ENCODE results near the gene TACC2.

Gene TACC2

GRCh38 chr10:122176232-122177213 lies 187.6 kb downstream of the TACC2 start:
- no peak overlapping the region for H3K4me3 ChIP-seq (ENCODE audit: low read depth, low read length)
- no peak for TF ChIP-seq CTCF (IDR thresholded peaks at IDR 0.05; ENCODE audit: borderline replicate concordance, insufficient read depth, low read depth, low read length)

GRCh38 chr10:122178655-122179054 lies 189.7 kb downstream of the TACC2 start:
- H3K4me3 ChIP-seq (ENCODE audit: low read depth, low read length) = no peak overlapping the region
- TF ChIP-seq CTCF (IDR thresholded peaks at IDR 0.05; ENCODE audit: borderline replicate concordance, insufficient read depth, low read depth, low read length) = no peak

GRCh38 chr10:122181041-122181732 lies 192.2 kb downstream of the TACC2 start:
- H3K4me3 ChIP-seq (ENCODE audit: low read depth, low read length) = no peak overlapping the region

GRCh38 chr10:122181876-122182275 lies 192.9 kb downstream of the TACC2 start:
- no peak overlapping the region for H3K4me3 ChIP-seq (ENCODE audit: low read depth, low read length)
- no peak for TF ChIP-seq CTCF (IDR thresholded peaks at IDR 0.05; ENCODE audit: borderline replicate concordance, insufficient read depth, low read depth, low read length)

More at GRCh38 chr10:122181041-122181732, 192.2 kb downstream of the TACC2 start:
- no peak for TF ChIP-seq CTCF (IDR thresholded peaks at IDR 0.05; ENCODE audit: borderline replicate concordance, insufficient read depth, low read depth, low read length)

- no peak overlapping the region for H3K4me3 ChIP-seq (ENCODE audit: low read depth, low read length)
- no peak for TF ChIP-seq CTCF (IDR thresholded peaks at IDR 0.05; ENCODE audit: borderline replicate concordance, insufficient read depth, low read depth, low read length)
These were observed 193.3 kb downstream of the TACC2 start for GRCh38 chr10:122182308-122182707.

- no peak overlapping the region for H3K4me3 ChIP-seq (ENCODE audit: low read depth, low read length)
- no peak for TF ChIP-seq CTCF (IDR thresholded peaks at IDR 0.05; ENCODE audit: borderline replicate concordance, insufficient read depth, low read depth, low read length)
These were observed 195.3 kb downstream of the TACC2 start for GRCh38 chr10:122184254-122184653.

Measured in GM12875 (cell line).